Fibroblast of lung (primary cell): Measurements from ENCODE around the gene KCNK18. TPM values are rescaled to one million over a fixed set of nuclear protein-coding genes. Genes with fewer than 3 reads are reported as not detected.

Experiments used
- DNase-seq, 2 donors: peaks; one replicate each; pipeline versions ENCODE4 v3.0.0 to v3.0.0-alpha.2; 2010; ENCODE audit warnings: low read depth in 2 of 2
- H2AFZ ChIP-seq: 2 replicates; pipeline ENCODE4 v1.5.1; 2012; ENCODE audit warnings: low read length, control low read depth, inconsistent platforms
- H3K27ac ChIP-seq: 2 replicates; pipeline ENCODE4 v1.5.1; 2011; ENCODE audit warnings: low read length, control low read depth; ENCODE audit not compliant: insufficient read depth
- H3K27me3 ChIP-seq: 2 replicates; pipeline ENCODE4 v1.5.1; 2011; ENCODE audit warnings: mild to moderate bottlenecking, low read length; ENCODE audit not compliant: control insufficient read depth, insufficient read depth
- H3K36me3 ChIP-seq: 2 replicates; pipeline ENCODE4 v1.5.1; 2011; ENCODE audit warnings: low read length; ENCODE audit not compliant: control insufficient read depth, insufficient read depth
- H3K4me1 ChIP-seq: 2 replicates; pipeline ENCODE4 v1.5.1; 2011; ENCODE audit warnings: low read length; ENCODE audit not compliant: control insufficient read depth, insufficient read depth; ENCODE audit errors: extremely low read depth
- H3K4me2 ChIP-seq: 2 replicates; pipeline ENCODE4 v1.5.1; 2011; ENCODE audit warnings: low read length, control low read depth; ENCODE audit not compliant: insufficient read depth; ENCODE audit errors: extremely low read depth
- H3K4me3 ChIP-seq, 4 experiments: fragments of 200-600 bp in 1 of 4; sonication (generic) in 1 of 4; replicated peaks in 1 of 4; 2 replicates each; pipeline ENCODE4 v1.5.1; 2011 to 2016; ENCODE audit warnings: low read length in 4 of 4, low read depth in 3 of 4, mild to moderate bottlenecking in 3 of 4, control low read depth in 2 of 4, inconsistent platforms in 1 of 4, mixed read lengths in 1 of 4; ENCODE audit not compliant: insufficient read depth in 1 of 4; ENCODE audit errors: control extremely low read depth in 1 of 4
- H3K79me2 ChIP-seq: 2 replicates; pipeline ENCODE4 v1.5.1; 2012; ENCODE audit warnings: mild to moderate bottlenecking, low read length, inconsistent platforms; ENCODE audit not compliant: control insufficient read depth, insufficient read depth
- H3K9ac ChIP-seq: 2 replicates; pipeline ENCODE4 v1.5.1; 2011; ENCODE audit warnings: mild to moderate bottlenecking, low read length, control low read depth; ENCODE audit not compliant: insufficient read depth
- H3K9me3 ChIP-seq: 2 replicates; pipeline ENCODE4 v1.5.1; 2012; ENCODE audit warnings: low read depth, low read length; ENCODE audit not compliant: control insufficient read depth, insufficient read depth
- H4K20me1 ChIP-seq: 2 replicates; pipeline ENCODE4 v1.5.1; 2011; ENCODE audit warnings: low read length; ENCODE audit not compliant: control insufficient read depth, insufficient read depth; ENCODE audit errors: extremely low read depth
- EZH2 ChIP-seq: IDR thresholded peaks from 2 replicates; pipeline ENCODE4 v1.5.1; 2012; ENCODE audit warnings: low read length, control low read depth, mild to moderate bottlenecking; ENCODE audit errors: missing control alignments
- polyA plus RNA-seq, 2 donors: library from polyadenylated mRNA; depleted of rRNA in 1 of 2; stranded (reverse) in 1 of 2; unstranded in 1 of 2; fragments of >200 nt; gene quantifications; 2 replicates each; pipeline ENCODE4 v1.2.1, GENCODE V29; 2011 to 2012; ENCODE audit warnings: missing spikeins in 1 of 2
- total RNA-seq: library from RNA; depleted of rRNA; stranded (reverse); fragments of >200 nt; gene quantifications from 2 replicates; pipeline ENCODE4 v1.2.1, GENCODE V29; 2014
- TF ChIP-seq, protein P1 (sequence below), 2 donors: IDR thresholded peaks in 1 of 2; conservative IDR thresholded peaks in 1 of 2; 1 replicate in 1 of 2; 2 replicates in 1 of 2; pipeline ENCODE4 v1.5.1; 2011 to 2012; ENCODE audit warnings: low read length in 2 of 2, control low read depth in 1 of 2, inconsistent platforms in 1 of 2, low read depth in 1 of 2, mild to moderate bottlenecking in 1 of 2

Gene KCNK18
- total and polyA plus RNA-seq, 2 donors (not counting 1 experiment from before 2014, with no cell fraction given), result not detected

- Histone ChIP-seq H3K36me3 (no peaks in the 10 kb centered on the region), H3K4me2 (no peak overlapping the region), H3K4me3 (no peak overlapping the region), H3K79me2 (no peaks in the 10 kb centered on the region), H3K9ac (no peak overlapping the region), H3K27ac (no peak overlapping the region), H3K27me3 (peaks cover 46% of the 10 kb centered on the region), H4K20me1 (peaks cover 2% of the 10 kb centered on the region), H2AFZ (no peak overlapping the region), H3K4me1 (no peaks in the 10 kb centered on the region), H3K9me3 (no peaks in the 10 kb centered on the region)
- TF ChIP-seq EZH2, result peak; percentile 19
- TF ChIP-seq, protein P1, sequence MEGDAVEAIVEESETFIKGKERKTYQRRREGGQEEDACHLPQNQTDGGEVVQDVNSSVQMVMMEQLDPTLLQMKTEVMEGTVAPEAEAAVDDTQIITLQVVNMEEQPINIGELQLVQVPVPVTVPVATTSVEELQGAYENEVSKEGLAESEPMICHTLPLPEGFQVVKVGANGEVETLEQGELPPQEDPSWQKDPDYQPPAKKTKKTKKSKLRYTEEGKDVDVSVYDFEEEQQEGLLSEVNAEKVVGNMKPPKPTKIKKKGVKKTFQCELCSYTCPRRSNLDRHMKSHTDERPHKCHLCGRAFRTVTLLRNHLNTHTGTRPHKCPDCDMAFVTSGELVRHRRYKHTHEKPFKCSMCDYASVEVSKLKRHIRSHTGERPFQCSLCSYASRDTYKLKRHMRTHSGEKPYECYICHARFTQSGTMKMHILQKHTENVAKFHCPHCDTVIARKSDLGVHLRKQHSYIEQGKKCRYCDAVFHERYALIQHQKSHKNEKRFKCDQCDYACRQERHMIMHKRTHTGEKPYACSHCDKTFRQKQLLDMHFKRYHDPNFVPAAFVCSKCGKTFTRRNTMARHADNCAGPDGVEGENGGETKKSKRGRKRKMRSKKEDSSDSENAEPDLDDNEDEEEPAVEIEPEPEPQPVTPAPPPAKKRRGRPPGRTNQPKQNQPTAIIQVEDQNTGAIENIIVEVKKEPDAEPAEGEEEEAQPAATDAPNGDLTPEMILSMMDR (conservative IDR thresholded peaks at IDR 0.05 in 1 of 2, IDR thresholded peaks at IDR 0.05 in 1 of 2; ENCODE audit: low read depth in 1 of 2, low read length in 2 of 2), result no peak
- no peak for DNase-seq
Measured at GRCh38 chr10:117168729-117169128, 28.6 kb upstream of the KCNK18 start.

GRCh38 chr10:117169480-117169879, 27.8 kb upstream of the KCNK18 start:
- Histone ChIP-seq H4K20me1 (peaks cover 2% of the 10 kb centered on the region), H3K4me1 (no peaks in the 10 kb centered on the region), H3K4me3 (no peak overlapping the region), H3K79me2 (no peaks in the 10 kb centered on the region), H2AFZ (no peak overlapping the region), H3K36me3 (no peaks in the 10 kb centered on the region), H3K27ac (no peak overlapping the region), H3K9ac (no peak overlapping the region), H3K4me2 (no peak overlapping the region), H3K9me3 (no peaks in the 10 kb centered on the region), H3K27me3 (peaks cover 38% of the 10 kb centered on the region)
- TF ChIP-seq, protein P1 (conservative IDR thresholded peaks at IDR 0.05 in 1 of 2, IDR thresholded peaks at IDR 0.05 in 1 of 2; ENCODE audit: low read depth in 1 of 2, low read length in 2 of 2), result no peak
- TF ChIP-seq EZH2, result no peak
- peak in 1 of 2 donors; percentile 67 for DNase-seq

- Histone ChIP-seq H3K4me1 (no peaks in the 10 kb centered on the region), H3K36me3 (no peaks in the 10 kb centered on the region), H3K27ac (no peak overlapping the region), H3K79me2 (no peaks in the 10 kb centered on the region), H3K4me2 (no peak overlapping the region), H2AFZ (no peak overlapping the region), H3K4me3 (no peak overlapping the region), H4K20me1 (peaks cover 2% of the 10 kb centered on the region), H3K9ac (no peak overlapping the region), H3K9me3 (no peaks in the 10 kb centered on the region), H3K27me3 (peaks cover 34% of the 10 kb centered on the region)
- TF ChIP-seq, protein P1 (conservative IDR thresholded peaks at IDR 0.05 in 1 of 2, IDR thresholded peaks at IDR 0.05 in 1 of 2; ENCODE audit: low read depth in 1 of 2, low read length in 2 of 2), result no peak
- peak; percentile 46 for TF ChIP-seq EZH2
- no peak for DNase-seq
Measured at GRCh38 chr10:117170244-117170643, 27.0 kb upstream of the KCNK18 start.
